HG02642 (cell line): ENCODE data around the gene SLC25A22.

ENCODE experiments used
- ATAC-seq: cut with Tn5 transposase; IDR thresholded peaks from one replicate; pipeline ENCODE4 v1.9.1; 2021; ENCODE audit warnings: mild to moderate bottlenecking; ENCODE audit not compliant: unreplicated experiment, poor library complexity

SLC25A22 gene

DNA sequence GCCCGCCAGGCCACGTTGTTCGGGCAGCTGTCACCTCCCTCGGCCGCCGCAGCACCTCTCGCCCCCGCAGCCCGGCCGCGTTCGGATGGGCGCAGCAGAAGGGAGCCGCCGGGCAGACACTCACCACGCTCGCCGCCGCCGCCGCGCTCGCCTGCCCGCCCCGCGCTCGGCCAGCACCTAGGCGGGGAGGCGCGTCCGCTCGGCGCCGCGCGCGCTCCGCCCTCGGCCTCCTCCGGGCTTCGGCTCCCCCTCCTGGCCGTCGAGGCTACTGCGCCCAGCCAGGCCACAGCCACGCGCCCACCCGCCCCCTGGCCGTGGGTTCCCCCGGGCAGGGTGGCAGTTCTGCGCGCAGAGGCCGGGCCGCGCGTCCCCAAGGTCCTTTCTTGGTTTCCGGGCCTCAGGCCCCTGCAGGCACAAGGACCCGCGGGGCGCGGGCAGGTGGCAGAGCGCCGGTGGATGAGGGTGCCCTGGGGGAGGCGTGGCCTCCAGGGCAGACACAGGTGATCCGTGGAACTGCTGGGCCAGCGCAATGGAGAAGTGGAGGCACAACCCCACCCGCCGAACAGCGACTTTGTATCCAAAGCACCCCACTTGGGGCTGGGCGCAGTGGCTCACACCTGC is at the start of gene SLC25A22:
TSS of gene SLC25A22 (minus strand) at position 189 of the 621 bp plus-strand sequence. CDS start 3,275 bp downstream, outside the sequence.
- peak; percentile 70 for ATAC-seq

DNA sequence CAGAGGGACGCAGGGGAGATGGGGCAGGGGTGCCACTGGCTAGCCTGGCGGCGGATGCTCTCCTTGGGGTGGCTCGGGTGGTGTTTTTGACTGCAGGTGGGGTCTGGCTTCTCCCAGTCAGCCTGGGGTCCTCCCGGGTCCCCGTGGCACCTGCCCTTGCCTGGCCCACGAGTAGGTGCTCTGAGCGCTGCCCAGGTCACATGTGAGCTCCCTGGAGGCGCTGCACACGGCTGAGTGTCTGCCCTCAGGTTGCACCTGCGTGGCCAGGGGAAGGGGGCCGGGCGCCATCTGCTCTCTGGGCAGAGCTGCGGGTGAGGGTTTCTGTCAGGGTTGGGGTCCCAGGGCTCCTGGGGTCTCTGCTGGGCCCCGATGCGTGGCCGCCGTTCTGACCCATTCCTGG is 49.8 kb upstream of the SLC25A22 start:
- ATAC-seq, result no peak

DNA sequence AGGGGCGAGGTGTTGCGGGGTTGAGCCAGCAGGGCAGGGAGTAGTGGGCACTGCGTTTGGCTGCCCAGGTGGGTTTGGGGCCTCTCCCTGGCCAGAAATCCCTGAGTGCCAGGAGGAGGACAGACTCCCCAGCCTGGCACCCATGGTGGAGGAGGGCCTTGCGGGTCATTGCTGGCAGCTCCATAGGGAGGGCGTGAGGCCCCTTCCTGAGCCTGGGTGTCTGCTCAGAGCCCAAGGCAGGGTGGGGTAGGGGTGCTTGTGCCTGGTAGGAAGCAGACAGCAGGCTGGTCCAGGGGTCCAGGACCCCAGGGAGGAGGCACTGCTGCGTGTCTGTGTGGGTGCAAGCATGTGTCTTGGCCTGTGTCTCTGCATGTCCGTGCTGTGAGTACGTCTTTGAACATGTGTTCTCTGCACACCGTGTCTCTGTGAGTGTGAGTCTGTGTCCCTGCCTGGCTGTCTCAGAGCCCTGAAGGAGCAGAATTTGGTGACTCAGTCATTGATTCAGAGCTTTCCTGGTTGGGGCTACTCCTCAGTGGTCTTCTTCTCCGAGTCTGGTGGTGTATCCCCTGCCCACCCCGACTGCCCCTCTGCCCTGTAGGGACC is 48.5 kb upstream of the SLC25A22 start:
- ATAC-seq, result no peak

DNA sequence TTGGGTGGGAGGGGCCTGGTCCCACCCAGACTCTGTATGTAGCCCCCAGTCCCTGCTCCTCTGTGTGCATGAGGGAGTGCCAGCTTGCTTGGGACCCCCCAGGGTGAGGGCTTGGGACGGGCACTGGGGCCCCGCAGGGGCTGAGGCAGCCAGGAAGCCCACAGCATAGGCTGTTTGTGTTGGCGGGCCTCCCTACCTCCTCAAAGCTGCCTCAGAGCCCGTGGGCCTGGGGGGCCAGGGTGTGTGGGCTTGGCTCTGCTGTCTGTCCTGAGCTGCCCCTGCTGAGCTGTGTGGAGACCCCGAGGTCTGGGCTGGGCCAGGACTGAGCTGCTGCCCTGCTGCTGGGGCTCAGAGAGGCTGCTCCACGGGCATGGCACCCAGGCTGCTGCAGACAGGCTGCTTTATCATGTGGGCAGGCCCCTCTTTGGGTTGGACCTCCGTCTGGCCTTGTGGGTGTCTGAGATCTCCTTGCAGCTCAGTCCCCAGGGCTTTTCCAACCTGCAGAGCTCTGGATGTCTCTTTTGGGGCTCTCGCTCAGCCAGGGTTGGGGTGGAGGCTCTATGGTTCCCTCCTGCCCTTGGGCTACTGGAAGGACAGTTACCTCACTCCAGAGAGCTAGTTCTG is 47.9 kb upstream of the SLC25A22 start:
- ATAC-seq, result no peak

GRCh38 chr11:844693-845644 is 46.9 kb upstream of the SLC25A22 start:
- no peak for ATAC-seq

- ATAC-seq, result no peak
Observed at GRCh38 chr11:843818-844692, 46.0 kb upstream of the SLC25A22 start.

GRCh38 chr11:843086-843734 is 45.1 kb upstream of the SLC25A22 start:
- peak; percentile 12 for ATAC-seq

DNA sequence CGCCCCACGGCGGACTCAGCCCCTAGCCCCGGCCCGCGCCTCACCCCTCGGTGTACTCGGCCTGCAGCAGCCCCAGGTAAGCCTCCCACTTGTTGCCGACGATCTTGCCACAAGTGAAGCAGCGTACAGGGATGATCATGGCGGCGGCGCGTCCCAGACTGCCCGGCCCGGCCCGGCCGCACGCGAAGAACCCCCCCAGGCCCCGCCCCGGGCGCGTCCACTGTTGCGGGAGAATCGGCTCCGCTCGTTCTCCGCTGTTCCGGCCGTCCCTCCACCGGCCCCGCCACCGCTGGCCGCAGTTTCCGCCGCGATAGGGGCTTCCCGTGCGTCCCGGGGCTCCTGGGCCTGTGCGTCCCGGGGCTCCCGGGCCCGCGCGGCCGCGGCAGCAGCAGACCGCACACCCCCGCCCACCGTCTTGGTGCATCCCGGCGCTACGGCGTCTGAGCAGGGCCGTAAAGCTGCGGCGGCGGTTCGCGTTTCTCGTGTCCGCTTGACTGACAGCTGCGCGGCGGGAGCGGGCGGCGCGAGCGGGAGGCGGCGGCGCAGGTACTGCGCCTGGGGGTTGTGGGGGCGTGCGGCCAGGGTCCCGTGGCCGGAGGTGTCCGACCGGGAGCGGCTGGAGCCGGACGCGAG is 44.4 kb upstream of the SLC25A22 start, which contains the start of the genes POLR2L and TSPAN4:
TSS of gene POLR2L (minus strand) at position 160 of the 633 bp plus-strand sequence. CDS start at position 139, 21 bp downstream.
TSS of gene TSPAN4 (plus strand) at position 483 of the 633 bp plus-strand sequence. CDS start 7,453 bp downstream, outside the sequence.
- ATAC-seq, result peak; percentile 70

GRCh38 chr11:841981-842369 is 43.9 kb upstream of the SLC25A22 start:
- ATAC-seq, result peak; percentile 28

GRCh38 chr11:839875-840617 is 42.0 kb upstream of the SLC25A22 start:
- ATAC-seq, result no peak

DNA sequence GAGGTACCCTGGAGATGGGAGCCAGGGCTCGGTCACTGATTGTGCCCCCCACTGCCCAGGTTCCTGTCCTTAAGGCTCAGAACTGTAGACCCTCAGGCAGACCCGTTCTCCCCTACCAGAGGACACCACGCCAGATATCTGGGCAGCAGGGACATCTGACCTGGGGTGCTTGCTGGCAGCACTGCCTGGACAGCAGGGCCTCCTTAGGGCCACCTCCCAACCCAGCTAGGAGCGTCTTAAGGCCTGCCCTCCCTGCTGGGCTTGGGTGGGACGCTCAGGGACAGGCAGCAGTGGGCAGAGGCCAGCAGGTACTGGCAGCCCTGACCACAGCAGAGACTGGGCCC is 41.2 kb upstream of the SLC25A22 start:
- no peak for ATAC-seq

- ATAC-seq, result no peak
Observed at GRCh38 chr11:838441-839279, 40.6 kb upstream of the SLC25A22 start.

DNA sequence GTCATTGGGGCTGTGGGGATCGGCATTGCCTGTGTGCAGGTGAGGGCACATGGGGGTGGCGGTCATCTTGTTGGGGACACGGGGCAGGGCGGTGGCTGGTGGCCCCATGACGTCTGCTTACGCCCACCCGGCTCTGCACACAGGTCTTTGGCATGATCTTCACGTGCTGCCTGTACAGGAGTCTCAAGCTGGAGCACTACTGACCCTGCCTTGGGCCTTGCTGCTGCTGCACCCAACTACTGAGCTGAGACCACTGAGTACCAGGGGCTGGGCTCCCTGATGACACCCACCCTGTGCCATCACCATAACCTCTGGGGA is 39.9 kb upstream of the SLC25A22 start:
- no peak for ATAC-seq

- no peak for ATAC-seq
Observed at GRCh38 chr11:837189-837989, 39.3 kb upstream of the SLC25A22 start.

DNA sequence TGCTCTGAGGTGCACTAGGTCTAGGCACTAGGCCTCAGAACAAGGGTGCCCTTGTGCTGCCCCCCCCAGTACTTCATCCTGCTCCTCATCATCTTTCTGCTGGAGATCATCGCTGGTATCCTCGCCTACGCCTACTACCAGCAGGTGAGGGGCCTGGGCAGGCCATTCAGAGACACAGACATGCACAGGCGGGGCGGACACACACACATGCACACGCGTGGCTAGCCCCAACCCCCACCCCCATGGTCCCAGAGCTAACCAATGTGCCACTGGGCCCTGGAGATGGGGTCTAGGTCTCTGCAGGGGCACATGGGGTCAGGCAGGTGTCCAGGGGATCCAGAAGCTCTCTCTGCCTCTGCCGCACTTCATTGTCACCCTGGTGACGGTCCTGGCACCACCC is 38.6 kb upstream of the SLC25A22 start:
- no peak for ATAC-seq

DNA sequence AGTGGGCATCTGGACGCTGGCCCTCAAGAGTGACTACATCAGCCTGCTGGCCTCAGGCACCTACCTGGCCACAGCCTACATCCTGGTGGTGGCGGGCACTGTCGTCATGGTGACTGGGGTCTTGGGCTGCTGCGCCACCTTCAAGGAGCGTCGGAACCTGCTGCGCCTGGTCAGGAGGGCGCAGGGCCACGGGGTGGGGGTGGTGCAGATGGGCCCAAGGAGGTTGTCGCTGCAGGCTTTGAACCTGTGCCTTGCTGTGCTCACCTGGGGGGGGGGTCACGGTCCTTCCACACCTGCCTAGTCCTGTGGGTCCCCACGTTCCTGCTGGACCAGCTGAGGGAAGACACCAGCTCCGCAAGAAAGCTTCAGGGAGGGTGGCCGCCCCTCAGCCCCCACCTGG is 38.2 kb upstream of the SLC25A22 start:
- no peak for ATAC-seq
